ENCODE results near the gene NPC2.

DNA sequence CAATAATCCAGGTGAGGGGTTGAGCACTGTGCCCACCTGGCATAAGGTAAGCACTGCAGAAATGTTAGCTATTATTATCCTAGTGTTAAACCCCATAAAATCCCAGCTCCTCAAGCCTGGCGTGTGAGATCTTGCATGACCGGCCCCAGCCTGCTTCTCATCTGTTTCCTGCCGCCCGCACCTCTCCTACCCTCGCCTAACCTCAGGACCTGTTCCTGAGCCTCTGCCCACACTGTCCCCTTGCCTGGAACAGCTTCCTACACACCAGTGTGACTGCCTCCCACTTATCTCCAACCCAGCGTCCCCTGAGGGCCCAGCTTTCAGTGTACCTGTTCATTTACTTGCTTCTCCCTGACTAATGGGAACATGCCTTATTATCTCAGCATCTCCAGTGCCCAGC lies 25.1 kb upstream of the NPC2 start:
- TF ChIP-seq, protein P1, sequence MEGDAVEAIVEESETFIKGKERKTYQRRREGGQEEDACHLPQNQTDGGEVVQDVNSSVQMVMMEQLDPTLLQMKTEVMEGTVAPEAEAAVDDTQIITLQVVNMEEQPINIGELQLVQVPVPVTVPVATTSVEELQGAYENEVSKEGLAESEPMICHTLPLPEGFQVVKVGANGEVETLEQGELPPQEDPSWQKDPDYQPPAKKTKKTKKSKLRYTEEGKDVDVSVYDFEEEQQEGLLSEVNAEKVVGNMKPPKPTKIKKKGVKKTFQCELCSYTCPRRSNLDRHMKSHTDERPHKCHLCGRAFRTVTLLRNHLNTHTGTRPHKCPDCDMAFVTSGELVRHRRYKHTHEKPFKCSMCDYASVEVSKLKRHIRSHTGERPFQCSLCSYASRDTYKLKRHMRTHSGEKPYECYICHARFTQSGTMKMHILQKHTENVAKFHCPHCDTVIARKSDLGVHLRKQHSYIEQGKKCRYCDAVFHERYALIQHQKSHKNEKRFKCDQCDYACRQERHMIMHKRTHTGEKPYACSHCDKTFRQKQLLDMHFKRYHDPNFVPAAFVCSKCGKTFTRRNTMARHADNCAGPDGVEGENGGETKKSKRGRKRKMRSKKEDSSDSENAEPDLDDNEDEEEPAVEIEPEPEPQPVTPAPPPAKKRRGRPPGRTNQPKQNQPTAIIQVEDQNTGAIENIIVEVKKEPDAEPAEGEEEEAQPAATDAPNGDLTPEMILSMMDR (conservative IDR thresholded peaks at IDR 0.05) = no peak
- no peak for TF ChIP-seq ZFX (IDR thresholded peaks at IDR 0.05)
